Endothelial cell (in vitro differentiated cells): ENCODE results near the gene NRG2. TPM values are rescaled to one million over a fixed set of nuclear protein-coding genes. Genes with fewer than 3 reads are reported as not detected.
A peak's percentile ranks its signal among the peaks of the same experiment; 100 is the strongest.

ENCODE experiments used
- DNase-seq: peaks from one replicate; pipeline ENCODE4 v3.0.0; 2021; ENCODE audit warnings: low spot score
- H3K27ac Mint-ChIP-seq: one replicate; pipeline ENCODE4 v1.8.0; 2021; ENCODE audit warnings: mixed read lengths, inconsistent platforms; ENCODE audit not compliant: unreplicated experiment
- H3K27me3 Mint-ChIP-seq: one replicate; pipeline ENCODE4 v1.8.0; 2021; ENCODE audit warnings: mild to moderate bottlenecking, moderate library complexity, mixed read lengths, inconsistent platforms; ENCODE audit not compliant: unreplicated experiment
- H3K36me3 Mint-ChIP-seq: one replicate; pipeline ENCODE4 v1.8.0; 2021; ENCODE audit warnings: mild to moderate bottlenecking, low read depth, mixed read lengths, inconsistent platforms; ENCODE audit not compliant: unreplicated experiment
- H3K4me1 Mint-ChIP-seq: one replicate; pipeline ENCODE4 v1.8.0; 2021; ENCODE audit warnings: mild to moderate bottlenecking, mixed read lengths, inconsistent platforms; ENCODE audit not compliant: unreplicated experiment
- H3K4me3 Mint-ChIP-seq: one replicate; pipeline ENCODE4 v1.8.0; 2021; ENCODE audit warnings: mild to moderate bottlenecking, mixed read lengths, inconsistent platforms; ENCODE audit not compliant: unreplicated experiment
- H3K9me3 Mint-ChIP-seq: one replicate; pipeline ENCODE4 v1.8.0; 2021; ENCODE audit warnings: mixed read lengths, inconsistent platforms; ENCODE audit not compliant: unreplicated experiment
- total RNA-seq: library from RNA; stranded (reverse); fragmentation: NEBNext Ultra II Directional; extraction: Animal tissue kit (Norgen Biotek cat#: 25700); gene quantifications from one replicate; pipeline ENCODE4 v1.2.1, GENCODE V29; 2021; ENCODE audit not compliant: unreplicated experiment
- TF ChIP-seq, protein P1 (sequence below): fragments of 200-600 bp; sonication (generic); IDR thresholded peaks from one replicate; pipeline ENCODE4 v1.5.0; 2021; ENCODE audit warnings: antibody characterized with exemption; ENCODE audit not compliant: unreplicated experiment

Gene NRG2
- total RNA-seq, 1 donor from 2014 or later: not detected

DNA sequence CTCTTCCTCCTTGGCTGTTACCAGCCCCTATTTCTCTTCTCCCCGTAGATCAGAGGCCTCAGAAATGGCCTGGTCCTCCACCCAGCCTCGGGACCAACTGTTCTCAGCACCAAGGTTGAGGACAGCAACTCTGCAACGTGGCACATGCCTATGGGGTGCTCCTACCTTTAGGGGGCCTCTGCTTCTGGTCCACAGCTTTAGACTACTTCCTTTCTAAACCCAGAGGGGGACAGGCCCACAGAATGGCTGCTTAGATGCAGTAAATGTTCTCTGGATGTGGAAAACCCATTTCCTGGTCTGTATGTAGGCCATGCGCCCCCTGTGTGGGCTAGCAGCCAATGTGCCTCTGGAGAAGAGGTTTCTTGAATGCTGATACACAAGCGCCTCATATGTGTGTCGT, 68.4 kb downstream of the NRG2 start:
- no peak overlapping the region for H3K4me3 Mint-ChIP-seq
- no peaks in the 10 kb centered on the region for H3K27me3 Mint-ChIP-seq
- no peaks in the 10 kb centered on the region for H3K4me1 Mint-ChIP-seq
- H3K9me3 Mint-ChIP-seq: no peaks in the 10 kb centered on the region
- H3K27ac Mint-ChIP-seq: no peak overlapping the region
- no peaks in the 10 kb centered on the region for H3K36me3 Mint-ChIP-seq
- DNase-seq: no peak
- TF ChIP-seq, protein P1, sequence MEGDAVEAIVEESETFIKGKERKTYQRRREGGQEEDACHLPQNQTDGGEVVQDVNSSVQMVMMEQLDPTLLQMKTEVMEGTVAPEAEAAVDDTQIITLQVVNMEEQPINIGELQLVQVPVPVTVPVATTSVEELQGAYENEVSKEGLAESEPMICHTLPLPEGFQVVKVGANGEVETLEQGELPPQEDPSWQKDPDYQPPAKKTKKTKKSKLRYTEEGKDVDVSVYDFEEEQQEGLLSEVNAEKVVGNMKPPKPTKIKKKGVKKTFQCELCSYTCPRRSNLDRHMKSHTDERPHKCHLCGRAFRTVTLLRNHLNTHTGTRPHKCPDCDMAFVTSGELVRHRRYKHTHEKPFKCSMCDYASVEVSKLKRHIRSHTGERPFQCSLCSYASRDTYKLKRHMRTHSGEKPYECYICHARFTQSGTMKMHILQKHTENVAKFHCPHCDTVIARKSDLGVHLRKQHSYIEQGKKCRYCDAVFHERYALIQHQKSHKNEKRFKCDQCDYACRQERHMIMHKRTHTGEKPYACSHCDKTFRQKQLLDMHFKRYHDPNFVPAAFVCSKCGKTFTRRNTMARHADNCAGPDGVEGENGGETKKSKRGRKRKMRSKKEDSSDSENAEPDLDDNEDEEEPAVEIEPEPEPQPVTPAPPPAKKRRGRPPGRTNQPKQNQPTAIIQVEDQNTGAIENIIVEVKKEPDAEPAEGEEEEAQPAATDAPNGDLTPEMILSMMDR: no peak

DNA sequence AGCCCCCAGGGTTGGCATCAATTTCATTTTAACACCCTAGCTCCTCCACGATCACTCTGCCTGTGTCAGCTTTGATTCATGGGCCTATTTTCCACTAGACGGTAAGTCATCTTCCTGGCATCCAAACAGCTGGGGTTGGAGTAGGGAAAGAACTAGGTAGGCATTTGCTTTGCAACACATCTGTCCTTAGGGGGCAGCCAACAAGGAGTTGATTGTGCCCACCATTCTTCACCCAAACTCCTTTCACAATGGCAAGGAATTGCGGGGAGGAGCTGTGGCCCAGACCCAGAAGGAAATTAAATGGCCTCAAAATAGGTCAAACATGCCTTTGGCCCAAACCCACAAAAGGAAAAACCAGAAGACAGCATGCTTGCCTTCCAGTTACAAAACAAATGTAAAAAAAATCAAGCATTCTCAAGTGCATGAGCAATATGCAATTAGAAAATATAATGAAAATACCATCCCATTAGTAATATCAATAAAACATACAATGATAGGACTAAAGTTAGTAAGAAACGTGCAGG, 71.8 kb downstream of the NRG2 start:
- no peaks in the 10 kb centered on the region for H3K4me1 Mint-ChIP-seq
- H3K27ac Mint-ChIP-seq: no peak overlapping the region
- no peaks in the 10 kb centered on the region for H3K9me3 Mint-ChIP-seq
- H3K27me3 Mint-ChIP-seq: peaks cover 2% of the 10 kb centered on the region
- TF ChIP-seq, protein P1: no peak
- no peak for DNase-seq
- no peaks in the 10 kb centered on the region for H3K36me3 Mint-ChIP-seq
- no peak overlapping the region for H3K4me3 Mint-ChIP-seq

DNA sequence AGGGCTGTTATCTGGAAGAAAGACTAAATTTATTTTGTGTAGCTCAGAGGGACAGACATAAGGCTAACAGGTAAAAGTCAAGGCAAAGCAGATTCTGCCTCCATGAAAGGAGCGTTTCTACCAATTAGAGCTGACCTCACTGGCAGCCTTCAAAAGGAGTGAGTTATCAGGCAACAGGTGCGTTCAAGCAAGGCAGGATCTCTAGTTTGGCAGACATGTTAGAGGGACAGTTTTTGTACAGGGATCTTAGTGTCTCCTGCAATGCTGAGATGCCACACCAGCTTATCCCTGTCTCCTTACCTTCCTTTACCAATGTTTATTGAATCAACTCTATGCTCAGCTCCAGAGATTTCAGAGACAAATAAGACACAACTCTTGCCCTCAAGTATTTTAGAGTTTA, 73.8 kb downstream of the NRG2 start:
- no peak overlapping the region for H3K4me3 Mint-ChIP-seq
- H3K9me3 Mint-ChIP-seq: no peaks in the 10 kb centered on the region
- H3K27me3 Mint-ChIP-seq: peaks cover 3% of the 10 kb centered on the region
- H3K4me1 Mint-ChIP-seq: no peaks in the 10 kb centered on the region
- TF ChIP-seq, protein P1: no peak
- no peaks in the 10 kb centered on the region for H3K36me3 Mint-ChIP-seq
- DNase-seq: no peak
- no peak overlapping the region for H3K27ac Mint-ChIP-seq

DNA sequence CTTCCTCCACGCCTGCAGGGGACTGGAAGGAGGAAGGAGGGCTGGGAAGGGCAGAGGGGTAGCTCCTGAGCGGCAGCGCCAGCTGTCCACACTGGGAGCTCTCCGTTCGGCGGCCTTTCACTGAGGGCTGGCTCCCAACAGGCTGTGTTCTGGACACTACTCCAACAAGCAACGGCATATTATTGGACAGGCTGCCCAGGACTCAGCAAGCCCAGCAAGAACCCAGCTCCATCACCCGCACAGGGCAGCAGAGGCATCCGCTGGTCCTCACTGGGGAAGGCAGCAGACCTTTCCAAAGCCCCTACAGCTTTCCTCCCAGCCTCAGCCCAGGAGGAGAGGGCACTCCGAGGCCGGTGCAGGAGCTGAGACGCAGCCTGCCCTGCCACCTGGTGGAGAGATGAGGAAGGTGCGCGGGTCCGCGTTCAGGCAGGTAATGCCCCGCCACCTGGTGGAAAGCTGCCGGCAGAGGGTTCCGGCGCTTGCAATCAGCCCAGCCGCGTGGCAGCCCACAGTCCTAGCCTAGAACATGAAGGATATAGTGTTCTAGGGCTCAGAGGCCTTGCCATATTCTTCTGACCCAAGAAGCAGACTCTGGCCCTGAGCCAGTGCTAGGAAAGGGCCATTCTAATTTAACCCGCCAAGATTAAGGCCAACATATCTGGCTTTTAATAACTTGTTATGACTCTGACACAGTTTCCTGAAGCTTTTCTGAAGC, 74.4 kb downstream of the NRG2 start:
- H3K36me3 Mint-ChIP-seq: no peaks in the 10 kb centered on the region
- TF ChIP-seq, protein P1: peak; percentile 99

DNA sequence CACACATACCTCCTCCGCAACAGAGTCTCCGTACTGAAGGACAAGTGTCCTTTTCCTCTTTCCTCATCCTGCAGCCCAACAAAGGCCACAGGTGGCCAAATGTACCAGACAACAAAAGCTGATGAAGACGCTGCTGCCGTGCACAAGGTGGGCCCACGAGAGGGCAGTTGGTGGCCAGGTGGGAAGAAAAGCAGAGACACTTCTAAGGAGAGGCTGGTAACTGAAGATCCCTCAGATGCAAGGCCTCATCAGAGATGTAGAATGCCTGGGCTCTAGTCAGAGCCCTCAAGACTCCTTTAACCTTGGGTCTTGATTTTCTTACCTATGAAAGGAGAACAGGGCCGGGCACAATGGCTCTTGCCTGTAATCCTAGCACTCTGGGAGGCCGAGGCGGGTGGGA, 75.7 kb downstream of the NRG2 start:
- H3K36me3 Mint-ChIP-seq: no peaks in the 10 kb centered on the region
- DNase-seq: no peak
- H3K4me1 Mint-ChIP-seq: peaks cover 2% of the 10 kb centered on the region
- H3K9me3 Mint-ChIP-seq: no peaks in the 10 kb centered on the region
- no peak overlapping the region for H3K27ac Mint-ChIP-seq
- TF ChIP-seq, protein P1: no peak
- H3K27me3 Mint-ChIP-seq: peaks cover 5% of the 10 kb centered on the region
- H3K4me3 Mint-ChIP-seq: no peak overlapping the region

More for the DNA sequence above, 74.4 kb downstream of the NRG2 start:
- Mint-ChIP-seq H3K4me1 (peaks cover under 1% of the 10 kb centered on the region), H3K27me3 (peaks cover 3% of the 10 kb centered on the region), H3K9me3 (no peaks in the 10 kb centered on the region), H3K27ac (no peak overlapping the region), H3K4me3 (no peak overlapping the region)
- peak; percentile 99 for DNase-seq
